HG02798 (cell line): ENCODE measurements around the gene RPRD1A.
A peak's percentile ranks its signal among the peaks of the same experiment; 100 is the strongest.
"Not testable (repeated sequence)": the region's sequence is repeated elsewhere in the genome, so short reads cannot be mapped to it uniquely, and the experiment has no call there.

Experiments
- ATAC-seq: cut with Tn5 transposase; IDR thresholded peaks from one replicate; pipeline ENCODE4 v1.9.1; 2021; ENCODE audit warnings: mild to moderate bottlenecking; ENCODE audit not compliant: unreplicated experiment, poor library complexity

RPRD1A gene

DNA sequence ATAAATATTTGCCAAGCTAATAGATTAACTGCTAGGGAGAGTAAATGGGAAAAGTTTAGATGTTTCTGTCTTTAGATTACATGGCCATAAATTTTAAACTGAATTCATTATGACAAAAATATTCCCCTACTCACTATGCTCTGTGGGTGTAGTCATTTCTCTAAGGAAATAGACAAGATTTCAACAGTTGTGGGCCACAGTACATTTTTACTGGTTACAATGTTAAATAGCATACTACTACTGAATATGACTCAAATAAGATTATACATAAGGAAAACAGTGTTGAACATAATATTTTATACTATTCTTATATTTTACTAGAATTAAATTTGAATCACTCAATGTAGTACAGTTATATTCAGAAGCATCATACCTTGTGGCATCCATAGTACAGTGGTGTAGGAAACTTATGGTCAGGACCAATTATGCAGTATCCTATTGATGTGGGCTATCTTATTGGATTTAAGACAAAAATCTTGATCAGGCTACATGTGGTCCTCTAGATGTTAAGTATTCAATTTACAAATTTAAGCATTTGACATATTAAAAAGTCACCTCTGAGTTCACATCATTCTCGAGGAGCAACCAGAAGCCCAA is 33.0 kb downstream of the RPRD1A start:
- no peak for ATAC-seq

DNA sequence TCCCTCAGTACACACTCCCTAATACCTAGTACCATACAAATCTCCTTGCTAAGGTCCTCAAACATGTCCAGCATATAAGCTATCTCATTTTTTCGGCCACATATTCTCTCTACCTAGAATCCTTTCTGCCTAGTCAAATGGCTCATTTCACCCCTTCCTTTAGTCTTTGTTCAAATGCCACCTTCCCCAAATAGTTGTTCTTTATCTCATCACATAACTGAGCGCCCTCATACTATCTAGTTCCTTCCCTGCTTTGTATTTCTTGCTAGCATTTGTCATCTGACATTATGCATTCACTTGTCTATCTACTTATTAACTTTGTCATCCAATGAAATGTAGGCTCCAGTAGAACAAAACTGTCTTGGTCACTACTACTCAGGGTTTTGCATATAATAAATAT is 35.5 kb downstream of the RPRD1A start:
- no peak for ATAC-seq

DNA sequence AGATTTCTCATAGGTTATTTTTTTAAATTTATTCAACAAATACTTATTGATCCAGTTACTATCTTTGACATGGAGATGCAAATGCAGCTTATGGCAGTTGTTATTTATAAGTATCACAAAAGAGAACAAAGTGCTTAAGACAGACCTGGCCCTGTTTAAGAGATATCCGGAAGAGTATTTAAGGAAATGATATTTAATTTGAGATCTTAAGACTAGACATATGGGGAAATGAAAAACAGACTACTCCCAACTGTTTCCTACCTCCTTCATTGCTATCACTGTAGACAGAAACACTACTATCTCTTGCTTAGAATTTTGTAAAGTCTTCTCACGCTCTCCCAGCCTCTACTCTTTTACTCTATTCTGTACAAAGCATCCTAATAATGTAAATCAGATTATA is 36.0 kb downstream of the RPRD1A start:
- no peak for ATAC-seq

DNA sequence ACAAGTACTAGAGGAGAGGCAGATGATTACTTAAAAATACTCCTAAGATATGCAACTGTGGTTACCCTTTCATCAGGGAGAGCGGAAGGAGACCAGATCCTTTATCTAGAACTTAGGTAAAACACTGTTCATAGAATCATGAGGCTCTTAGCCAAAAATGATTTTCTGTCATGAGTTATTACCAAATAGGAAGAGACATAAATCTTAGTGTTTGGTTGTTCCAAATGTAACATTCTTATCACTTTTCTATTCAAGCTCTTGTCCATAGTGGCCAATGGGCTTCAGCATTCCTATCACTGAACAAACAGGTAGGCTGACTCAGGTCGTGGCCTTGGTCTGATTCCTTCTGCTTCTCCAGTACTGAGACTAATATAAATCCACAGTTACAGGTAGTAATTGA is 38.5 kb downstream of the RPRD1A start:
- ATAC-seq = no peak

GRCh38 chr18:36025025-36025424 is 42.3 kb downstream of the RPRD1A start:
- ATAC-seq = no peak

DNA sequence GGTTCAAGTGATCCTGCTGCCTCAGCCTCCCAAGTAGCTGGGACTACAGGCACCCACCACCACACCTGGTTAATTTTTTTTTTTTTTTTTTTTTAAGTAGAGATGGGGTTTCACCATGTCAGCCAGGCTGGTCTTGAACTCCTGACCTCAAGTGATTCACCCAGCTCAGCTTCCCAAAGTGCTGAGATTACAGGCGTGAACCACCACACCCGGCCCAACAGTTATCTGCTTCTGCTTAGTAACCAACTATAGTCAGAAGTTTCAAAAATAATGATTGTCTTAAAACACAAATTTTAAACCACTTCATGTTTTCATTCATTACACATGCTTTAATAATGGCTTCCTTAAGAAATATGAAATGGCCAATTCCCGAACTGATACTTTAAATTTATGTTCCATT is 43.1 kb downstream of the RPRD1A start:
- ATAC-seq = not testable (repeated sequence)

DNA sequence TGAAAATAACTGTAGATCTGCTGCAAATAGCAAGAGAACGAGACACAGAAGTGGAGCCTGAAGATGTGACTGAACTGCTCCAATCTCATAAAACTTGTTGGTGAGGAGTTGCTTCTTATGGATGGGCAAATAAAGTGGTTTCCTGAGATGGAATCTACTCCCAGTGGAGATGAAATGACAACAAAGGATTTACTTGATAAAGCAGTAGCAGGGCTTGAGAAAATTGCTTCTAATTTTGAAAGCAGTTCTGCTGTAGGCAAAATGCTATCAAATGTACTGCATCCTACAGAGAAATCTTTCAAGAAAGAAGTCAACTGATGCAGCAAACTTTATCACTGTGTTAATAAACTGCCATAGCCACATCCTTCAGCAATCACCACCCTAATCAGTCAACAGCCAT is 44.0 kb downstream of the RPRD1A start:
- ATAC-seq = no peak

GRCh38 chr18:36020174-36020711 is 47.1 kb downstream of the RPRD1A start:
- ATAC-seq = no peak

GRCh38 chr18:36017232-36017631 is 50.1 kb downstream of the RPRD1A start:
- no peak for ATAC-seq

DNA sequence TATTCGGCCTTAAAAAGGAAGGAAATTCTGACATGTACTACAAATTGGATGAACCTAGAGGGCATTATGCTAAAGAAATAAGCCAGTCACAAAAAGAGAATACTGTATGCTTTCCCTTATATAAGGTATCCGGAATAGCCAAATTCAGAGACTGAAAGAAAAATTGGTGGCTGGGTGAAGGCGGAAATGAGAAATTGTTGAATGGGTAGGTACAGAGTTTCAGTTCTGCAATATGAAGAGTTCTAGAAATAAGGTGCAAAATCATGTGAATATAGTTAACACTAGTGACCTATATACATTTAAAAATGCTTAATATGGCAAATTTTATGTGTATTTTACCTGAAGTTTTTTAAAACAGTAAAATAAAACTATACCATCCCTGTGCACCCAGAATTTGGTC is 51.7 kb downstream of the RPRD1A start:
- peak; percentile 92 for ATAC-seq

DNA sequence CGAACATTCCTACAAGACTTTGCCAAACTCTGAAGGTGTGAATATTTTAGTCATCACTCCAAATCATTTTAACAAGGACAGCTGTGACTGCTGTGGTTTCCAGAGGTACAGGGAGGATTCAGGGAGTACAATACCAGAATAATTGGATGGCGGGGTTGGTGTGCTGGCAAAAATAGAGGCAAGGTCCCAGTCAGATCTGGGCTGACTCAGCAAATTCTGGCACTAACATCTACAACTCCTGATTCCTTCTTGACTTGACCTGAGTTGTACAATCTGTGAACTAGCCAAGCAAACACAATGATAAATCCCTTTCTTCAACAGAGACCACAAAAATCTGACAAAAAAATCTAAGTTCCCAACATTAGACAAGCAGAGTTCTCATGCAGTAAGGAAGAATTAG is 54.5 kb downstream of the RPRD1A start:
- ATAC-seq = no peak

DNA sequence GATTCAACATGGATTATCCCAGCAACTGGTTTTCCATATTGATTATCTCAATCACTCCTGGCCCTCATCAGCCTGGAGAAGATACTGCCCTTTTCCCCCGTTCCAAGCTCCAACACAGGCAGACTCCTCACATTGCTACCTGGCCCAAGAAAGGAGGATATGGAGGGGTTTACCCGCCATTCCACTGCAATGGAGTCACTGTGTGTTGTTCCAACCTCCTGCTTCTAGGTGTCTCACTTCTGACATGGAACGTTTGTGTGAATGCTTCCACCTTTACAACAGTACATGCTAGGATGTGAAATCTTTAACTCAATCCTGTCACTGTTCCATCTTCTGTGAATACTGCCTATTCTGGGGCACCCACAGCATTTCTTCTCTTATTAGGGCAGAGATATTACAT is 58.1 kb downstream of the RPRD1A start:
- no peak for ATAC-seq

- ATAC-seq = no peak
These were observed 60.4 kb downstream of the RPRD1A start for GRCh38 chr18:36006997-36007396.

GRCh38 chr18:35999925-36000324 is 67.4 kb downstream of the RPRD1A start:
- no peak for ATAC-seq

GRCh38 chr18:35998967-35999366 is 68.4 kb downstream of the RPRD1A start:
- ATAC-seq = no peak

DNA sequence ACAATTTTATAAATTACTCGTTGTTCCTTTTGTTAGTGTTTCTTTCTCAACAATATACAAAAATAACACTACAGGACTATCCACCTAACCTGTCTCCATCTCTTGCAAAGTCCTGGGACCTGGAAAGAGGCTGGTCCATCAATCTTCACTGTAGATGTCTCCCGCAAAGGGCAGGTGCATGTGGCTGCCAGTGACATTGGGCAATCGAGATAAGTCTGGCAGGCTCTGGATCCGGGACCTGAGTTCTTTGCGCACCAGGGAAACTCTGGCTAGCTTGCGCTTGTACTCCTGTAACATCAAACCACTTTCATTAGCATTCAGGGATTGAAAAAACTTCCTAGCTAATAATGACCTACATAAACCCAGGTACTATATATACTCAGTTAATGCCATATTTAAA is 74.3 kb downstream of the RPRD1A start:
- ATAC-seq = no peak

- no peak for ATAC-seq
These were observed 75.7 kb downstream of the RPRD1A start for GRCh38 chr18:35991696-35992095.

DNA sequence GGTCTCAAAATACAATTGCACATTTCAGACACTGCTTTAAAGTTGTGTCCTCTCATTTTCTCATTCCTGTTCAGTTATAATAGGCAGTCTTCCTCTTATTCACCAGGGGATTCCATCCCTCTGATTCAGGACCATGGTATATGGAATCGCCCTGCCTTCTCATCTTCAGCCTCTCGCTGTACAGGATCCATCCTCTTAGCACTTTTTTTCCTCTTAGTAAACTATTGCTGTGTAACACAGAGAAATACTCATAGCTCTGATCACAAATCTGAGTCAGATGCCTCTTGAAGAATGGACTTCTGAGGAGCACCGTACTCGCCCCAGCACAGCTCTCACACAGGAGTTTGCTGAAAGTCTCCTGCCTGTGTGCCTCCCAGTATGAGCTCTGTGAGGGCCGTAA is 83.5 kb downstream of the RPRD1A start:
- no peak for ATAC-seq

GRCh38 chr18:35983147-35983546 is 84.2 kb downstream of the RPRD1A start:
- no peak for ATAC-seq

- no peak for ATAC-seq
These were observed 84.8 kb downstream of the RPRD1A start for GRCh38 chr18:35982409-35983114.

DNA sequence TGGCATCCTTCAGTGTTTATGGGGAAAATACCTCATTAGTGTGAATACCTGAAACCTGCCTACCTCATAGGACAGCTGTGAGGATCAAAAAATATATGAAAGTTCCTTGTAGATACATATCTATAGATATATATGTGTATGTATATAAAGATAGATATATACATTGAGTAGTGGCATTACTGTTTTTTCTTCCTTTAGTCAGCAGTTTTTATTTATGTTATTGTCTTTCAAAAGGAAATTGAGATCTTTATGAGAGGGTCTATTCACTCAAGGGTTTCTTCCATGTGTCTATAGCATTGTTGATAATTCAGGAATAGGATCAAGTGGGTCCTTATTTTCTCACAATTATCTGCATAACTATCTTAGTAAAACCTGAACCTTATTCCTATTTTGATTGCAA is 88.2 kb downstream of the RPRD1A start:
- ATAC-seq = no peak

GRCh38 chr18:35974181-35974580 is 93.2 kb downstream of the RPRD1A start:
- ATAC-seq = no peak
